ACC112 (cell line): ENCODE measurements around the gene MSH2.
A peak's percentile ranks its signal among the peaks of the same experiment; 100 is the strongest.
"Not testable (repeated sequence)": the region's sequence is repeated elsewhere in the genome, so short reads cannot be mapped to it uniquely, and the experiment has no call there.

Experiments
- H2AFZ ChIP-seq: fragments of 200-600 bp; sonication (generic); one replicate; pipeline ENCODE4 v1.6.0; 2017; ENCODE audit warnings: antibody characterized with exemption, low read length; ENCODE audit not compliant: unreplicated experiment
- H3K27ac ChIP-seq: fragments of 200-600 bp; sonication (generic); 2 replicates; pipeline ENCODE4 v1.5.1; 2014; ENCODE audit warnings: low read depth, mild to moderate bottlenecking, antibody characterized with exemption, low read length, moderate library complexity
- H3K27me3 ChIP-seq: fragments of 200-600 bp; sonication (generic); 2 replicates; pipeline ENCODE4 v1.6.1; 2014; ENCODE audit warnings: mild to moderate bottlenecking, antibody characterized with exemption, low read length, moderate library complexity, mixed read lengths; ENCODE audit not compliant: insufficient read depth
- H3K36me3 ChIP-seq: fragments of 200-600 bp; sonication (generic); 2 replicates; pipeline ENCODE4 v1.6.1; 2016; ENCODE audit warnings: mild to moderate bottlenecking, antibody characterized with exemption, low read length, moderate library complexity, mixed read lengths; ENCODE audit not compliant: insufficient read depth
- H3K4me1 ChIP-seq: fragments of 200-600 bp; sonication (generic); one replicate; pipeline ENCODE4 v1.6.1; 2016; ENCODE audit warnings: low read length, mixed read lengths; ENCODE audit not compliant: insufficient read depth, unreplicated experiment, control insufficient read depth
- H3K4me3 ChIP-seq: fragments of 200-600 bp; sonication (generic); 2 replicates; pipeline ENCODE4 v1.5.1; 2014; ENCODE audit warnings: mild to moderate bottlenecking, low read depth, low read length
- H3K79me2 ChIP-seq: fragments of 200-600 bp; sonication (generic); one replicate; pipeline ENCODE4 v1.6.0; 2016; ENCODE audit warnings: low read length; ENCODE audit not compliant: control insufficient read depth, unreplicated experiment, insufficient read depth

The MSH2 gene

GRCh38 chr2:47493317-47494035 is 90.5 kb downstream of the MSH2 start:
- peaks cover 20% of the 10 kb centered on the region for H3K4me1 ChIP-seq
- no peaks in the 10 kb centered on the region for H3K36me3 ChIP-seq
- no peak overlapping the region for H3K4me3 ChIP-seq
- no peaks in the 10 kb centered on the region for H3K27me3 ChIP-seq
- H3K79me2 ChIP-seq = no peaks in the 10 kb centered on the region
- no peak overlapping the region for H2AFZ ChIP-seq
- H3K27ac ChIP-seq = no peak overlapping the region

- Histone ChIP-seq H3K36me3 (no peaks in the 10 kb centered on the region), H3K4me3 (no peak overlapping the region), H2AFZ (no peak overlapping the region), H3K79me2 (no peaks in the 10 kb centered on the region), H3K27ac (no peak overlapping the region), H3K27me3 (no peaks in the 10 kb centered on the region), H3K4me1 (peaks cover 10% of the 10 kb centered on the region)
Measured at GRCh38 chr2:47494267-47495130, 91.5 kb downstream of the MSH2 start.

GRCh38 chr2:47497843-47498460 is 95.0 kb downstream of the MSH2 start:
- no peak overlapping the region for H2AFZ ChIP-seq
- H3K4me1 ChIP-seq = peaks cover 19% of the 10 kb centered on the region
- no peaks in the 10 kb centered on the region for H3K27me3 ChIP-seq
- no peaks in the 10 kb centered on the region for H3K36me3 ChIP-seq
- no peaks in the 10 kb centered on the region for H3K79me2 ChIP-seq
- no peak overlapping the region for H3K27ac ChIP-seq
- no peak overlapping the region for H3K4me3 ChIP-seq

GRCh38 chr2:47499093-47499492 is 96.1 kb downstream of the MSH2 start:
- H3K79me2 ChIP-seq = no peaks in the 10 kb centered on the region
- peaks cover 19% of the 10 kb centered on the region for H3K4me1 ChIP-seq
- H2AFZ ChIP-seq = no peak overlapping the region
- no peaks in the 10 kb centered on the region for H3K27me3 ChIP-seq
- no peak overlapping the region for H3K4me3 ChIP-seq
- H3K36me3 ChIP-seq = no peaks in the 10 kb centered on the region
- no peak overlapping the region for H3K27ac ChIP-seq

DNA sequence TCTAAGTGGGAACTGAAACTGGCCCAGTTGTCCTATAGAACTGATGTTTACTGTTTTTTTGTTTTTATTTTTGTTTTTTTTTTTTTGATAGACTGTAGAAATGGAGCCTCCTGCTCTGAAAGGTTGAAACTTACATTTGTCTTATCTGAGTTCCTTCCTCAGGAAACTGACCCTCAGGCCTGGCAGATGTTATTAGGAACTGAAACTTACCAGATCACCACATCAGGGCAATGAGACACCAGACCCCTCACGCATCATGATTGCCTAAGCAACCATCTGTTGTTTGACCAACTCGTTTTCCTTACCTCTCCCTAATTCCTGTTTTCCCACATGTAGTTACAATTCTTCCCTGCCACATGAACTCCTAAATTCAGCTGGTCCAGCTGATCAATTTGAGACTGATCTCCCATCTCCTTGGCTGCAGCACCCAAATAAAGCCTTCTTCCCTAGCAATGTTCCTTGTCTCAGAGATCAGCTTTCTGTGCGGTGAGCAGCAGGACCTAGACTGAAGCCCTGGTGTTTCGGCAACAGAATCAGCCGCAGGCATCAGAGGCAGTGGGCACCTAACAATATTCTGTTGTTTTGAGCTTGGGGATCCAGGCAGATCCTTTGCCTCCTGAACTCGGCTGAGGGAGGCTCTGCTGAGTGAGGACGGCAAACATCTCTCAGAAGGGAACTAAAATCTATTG is 96.8 kb downstream of the MSH2 start:
- Histone ChIP-seq H3K36me3 (no peaks in the 10 kb centered on the region), H3K4me3 (no peak overlapping the region), H2AFZ (no peak overlapping the region), H3K4me1 (peaks cover 19% of the 10 kb centered on the region), H3K79me2 (no peaks in the 10 kb centered on the region), H3K27me3 (no peaks in the 10 kb centered on the region), H3K27ac (no peak overlapping the region)

DNA sequence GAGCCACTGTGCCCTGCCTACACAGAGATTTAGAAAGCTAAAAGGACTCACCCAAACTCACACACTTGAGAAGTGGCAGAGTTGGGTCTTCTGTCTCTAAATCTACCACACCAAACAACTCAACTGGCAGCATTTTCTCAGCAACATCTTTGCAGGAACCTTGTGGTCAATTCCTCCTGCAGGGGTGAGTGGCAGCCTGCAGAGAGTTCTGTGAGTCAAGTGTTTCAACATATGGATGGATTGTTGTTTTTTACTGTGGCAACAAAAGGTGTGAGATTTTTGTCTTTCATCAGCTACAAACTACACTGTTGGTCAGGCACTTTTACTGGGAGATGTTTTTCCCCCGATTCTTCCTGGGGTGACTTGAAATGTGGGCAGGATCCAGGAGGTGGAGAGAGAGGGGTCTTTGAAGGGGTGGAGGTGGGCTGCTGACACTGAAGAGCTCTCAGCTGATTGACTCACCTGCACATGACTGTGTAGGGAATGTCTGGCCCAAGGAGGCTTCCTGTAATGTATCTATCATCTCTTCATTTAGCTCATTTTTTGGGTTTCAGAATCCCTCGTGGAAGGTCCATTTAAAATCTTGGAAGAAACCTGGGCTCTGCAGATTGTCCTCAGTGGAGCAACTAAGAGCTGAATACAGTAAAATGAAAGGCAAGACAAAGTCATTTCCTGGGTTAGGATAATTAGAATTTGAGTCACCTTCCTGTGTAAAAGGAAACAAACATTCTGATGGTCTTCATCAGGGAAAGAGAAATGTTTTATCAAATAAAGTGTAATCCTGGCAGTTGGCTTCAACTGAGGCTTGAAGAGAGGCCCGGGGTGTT is 98.6 kb downstream of the MSH2 start:
- Histone ChIP-seq H3K79me2 (no peaks in the 10 kb centered on the region), H3K4me3 (peak overlapping the region; percentile 20; the same call in 1 of the 2 replicates), H2AFZ (no peak overlapping the region), H3K36me3 (no peaks in the 10 kb centered on the region), H3K27ac (peak overlapping the region; percentile 70), H3K4me1 (peaks cover 19% of the 10 kb centered on the region), H3K27me3 (no peaks in the 10 kb centered on the region)

DNA sequence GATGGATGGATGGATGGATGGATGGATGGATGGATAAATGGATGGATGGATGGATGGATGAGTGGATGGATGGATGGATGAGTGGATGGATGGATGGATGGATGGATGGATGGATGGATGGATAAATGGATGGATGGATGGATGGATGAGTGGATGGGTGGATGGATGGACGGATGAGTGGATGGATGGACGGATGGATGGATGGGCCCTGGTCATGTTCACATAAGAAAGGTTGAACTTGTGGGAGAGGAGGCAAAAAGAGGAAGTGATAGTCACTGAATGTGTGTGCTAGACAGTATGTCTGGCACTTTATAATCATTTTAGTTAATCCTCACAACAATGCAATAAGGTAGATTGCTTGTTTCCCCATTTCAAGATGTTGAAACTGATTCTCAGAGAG is 99.5 kb downstream of the MSH2 start:
- Histone ChIP-seq H3K27ac (peak overlapping the region; percentile 70; the same call in 1 of the 2 replicates), H3K4me1 (peaks cover 19% of the 10 kb centered on the region)
- H3K27me3 ChIP-seq, H3K79me2 ChIP-seq, H3K4me3 ChIP-seq, H2AFZ ChIP-seq, H3K36me3 ChIP-seq: not testable (repeated sequence)

DNA sequence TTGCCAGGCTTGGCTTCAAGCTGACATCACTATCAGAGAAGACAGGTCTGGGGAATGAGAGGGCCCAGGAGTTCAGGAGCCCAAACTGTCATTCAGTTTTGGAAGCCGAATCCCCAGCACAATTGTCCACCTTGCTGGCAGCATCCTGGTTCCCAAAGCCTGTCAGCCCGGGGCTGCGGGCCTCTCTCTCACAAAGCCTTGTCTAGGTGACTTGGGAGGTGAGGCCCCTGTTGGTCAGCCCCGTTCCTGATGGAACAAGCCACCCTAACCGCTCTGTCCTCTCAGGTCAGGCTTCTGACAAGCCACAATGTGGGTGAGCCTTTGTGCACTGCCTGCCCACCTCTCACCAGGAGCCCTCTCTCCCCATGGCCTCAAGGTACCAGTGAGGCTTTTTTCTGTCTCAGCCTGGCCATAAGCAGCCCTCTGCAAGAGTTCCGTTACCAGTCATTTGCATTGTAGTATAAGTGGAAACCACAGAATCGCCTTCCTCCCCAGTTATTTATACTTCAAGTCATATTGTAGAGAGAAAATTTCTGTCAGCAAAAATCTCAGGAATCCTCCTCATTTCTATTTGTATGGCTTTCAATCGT is 100.6 kb downstream of the MSH2 start:
- H3K27me3 ChIP-seq = no peaks in the 10 kb centered on the region
- H3K27ac ChIP-seq = no peak overlapping the region
- peaks cover 19% of the 10 kb centered on the region for H3K4me1 ChIP-seq
- no peaks in the 10 kb centered on the region for H3K36me3 ChIP-seq
- H3K79me2 ChIP-seq = no peaks in the 10 kb centered on the region
- H3K4me3 ChIP-seq = no peak overlapping the region
- no peak overlapping the region for H2AFZ ChIP-seq

- Histone ChIP-seq H3K79me2 (no peaks in the 10 kb centered on the region), H3K36me3 (no peaks in the 10 kb centered on the region), H3K4me1 (peaks cover 19% of the 10 kb centered on the region), H2AFZ (no peak overlapping the region), H3K4me3 (no peak overlapping the region), H3K27me3 (no peaks in the 10 kb centered on the region; the same call in 1 of the 2 replicates), H3K27ac (no peak overlapping the region)
Measured at GRCh38 chr2:47504174-47504810, 101.3 kb downstream of the MSH2 start.
